GM13976 (cell line): Measurements from ENCODE around the gene CNTFR.

ENCODE experiments used
- DNase-seq: peaks from one replicate; pipeline ENCODE4 v3.0.0; 2012; ENCODE audit warnings: low spot score
- CTCF ChIP-seq: IDR thresholded peaks from 2 replicates; pipeline ENCODE4 v1.5.1; 2012; ENCODE audit warnings: borderline replicate concordance, mild to moderate bottlenecking; ENCODE audit not compliant: insufficient read depth; ENCODE audit errors: extremely low read depth, missing control alignments, control extremely low read depth
- in situ Hi-C: fragments of 300-500 bp; cut with MboI; formaldehyde crosslinking; loops from one replicate; pipeline ENCODE4 v1.12.0; 2022; ENCODE audit warnings: low sequenced_read_pairs, mixed read lengths, inconsistent platforms; ENCODE audit not compliant: unreplicated experiment

Gene CNTFR

GRCh38 chr9:34566972-34567371 lies 22.6 kb downstream of the CNTFR start:
- no peak for TF ChIP-seq CTCF
- in situ Hi-C loops = no loop called here
- DNase-seq = no peak

GRCh38 chr9:34566322-34566721 lies 23.2 kb downstream of the CNTFR start:
- DNase-seq = no peak
- in situ Hi-C loops = no loop called here
- TF ChIP-seq CTCF = no peak

GRCh38 chr9:34565856-34566255 lies 23.7 kb downstream of the CNTFR start:
- in situ Hi-C loops = no loop called here
- DNase-seq = no peak
- no peak for TF ChIP-seq CTCF

- TF ChIP-seq CTCF = no peak
- DNase-seq = no peak
- in situ Hi-C loops = no loop called here
These were observed 24.9 kb downstream of the CNTFR start for GRCh38 chr9:34564617-34565016.

GRCh38 chr9:34563262-34563661 lies 26.3 kb downstream of the CNTFR start:
- no peak for TF ChIP-seq CTCF
- DNase-seq = no peak
- in situ Hi-C loops = no loop called here

GRCh38 chr9:34562135-34562745 lies 27.3 kb downstream of the CNTFR start:
- no peak for DNase-seq
- in situ Hi-C loops = no loop called here
- TF ChIP-seq CTCF = peak; percentile 20

GRCh38 chr9:34560599-34561214 lies 28.8 kb downstream of the CNTFR start:
- no peak for DNase-seq
- no peak for TF ChIP-seq CTCF
- in situ Hi-C loops = no loop called here
